Sigmoid colon (tissue), 7 donors: ENCODE measurements around the gene SELENOI. TPM values are rescaled to one million over a fixed set of nuclear protein-coding genes. Genes with fewer than 3 reads are reported as not detected.

Source experiments
- DNase-seq: peaks from one replicate; pipeline ENCODE4 v3.0.0-alpha.2; 2019
- H3K27ac ChIP-seq, 4 donors: fragments of 200-600 bp; sonication (generic); one replicate each; pipeline ENCODE4 v1.5.1; 2016 to 2019; ENCODE audit warnings: mild to moderate bottlenecking in 1 of 4
- H3K27me3 ChIP-seq, 3 donors: fragments of 200-600 bp; sonication (generic); one replicate each; pipeline ENCODE4 v1.5.1; 2019; ENCODE audit warnings: mild to moderate bottlenecking in 1 of 3
- H3K36me3 ChIP-seq, 4 donors: fragments of 200-600 bp; sonication (generic); one replicate each; pipeline ENCODE4 v1.5.1; 2016 to 2019
- H3K4me1 ChIP-seq, 4 donors: fragments of 200-600 bp; sonication (generic); one replicate each; pipeline ENCODE4 v1.5.1; 2017 to 2019
- H3K4me3 ChIP-seq, 4 donors: fragments of 200-600 bp; sonication (generic); one replicate each; pipeline ENCODE4 v1.5.1; 2017 to 2019; ENCODE audit warnings: mild to moderate bottlenecking in 2 of 4, moderate library complexity in 1 of 4
- H3K9me3 ChIP-seq, 4 donors: fragments of 200-600 bp in 3 of 4; sonication (generic) in 3 of 4; one replicate each; pipeline versions ENCODE4 v1.5.1 to v1.6.1; 2013 to 2019
- CTCF ChIP-seq, 4 experiments: fragments of 450-650 bp in 3 of 4; fragments of 200-600 bp in 1 of 4; IDR thresholded peaks; one replicate each; pipeline ENCODE4 v1.5.1; 2016 to 2019; ENCODE audit warnings: antibody characterized with exemption in 4 of 4, mild to moderate bottlenecking in 3 of 4, moderate library complexity in 2 of 4
- EP300 ChIP-seq, 4 donors: sonication (generic); formaldehyde crosslinking; IDR thresholded peaks; one replicate each; pipeline ENCODE4 v1.6.1; 2017; ENCODE audit warnings: antibody characterized with exemption in 4 of 4
- POLR2A ChIP-seq, 2 donors: fragments of 450-650 bp; IDR thresholded peaks; one replicate each; pipeline ENCODE4 v1.6.1; 2016; ENCODE audit warnings: antibody characterized with exemption in 2 of 2, mild to moderate bottlenecking in 2 of 2, moderate library complexity in 2 of 2
- POLR2AphosphoS5 ChIP-seq, 4 donors: sonication (generic); formaldehyde crosslinking; IDR thresholded peaks; one replicate each; pipeline ENCODE4 v1.6.1; 2017; ENCODE audit warnings: antibody characterized with exemption in 4 of 4
- whole genome bisulfite sequencing, 2 donors: extraction: QIAGEN DNeasy Blood & Tissue Kit; methylation state at CpG; one replicate each; pipeline ENCODE4 v1.1.7; 2013; 5-methylcytosine and 5-hydroxymethylcytosine counted together
- intact Hi-C: fragments of 100-400 bp; cut with DNase I; formaldehyde crosslinking; loops from one replicate; pipeline ENCODE4 v1.15.1; 2023
- polyA plus RNA-seq, 3 donors: library from polyadenylated mRNA; stranded (reverse); fragments of 200-250 nt; gene quantifications; one replicate each; pipeline ENCODE4 v1.2.3, GENCODE V29; 2013
- total RNA-seq, 4 donors: library from RNA; depleted of rRNA; stranded (reverse); fragments of >200 nt; gene quantifications; one replicate each; pipeline ENCODE4 v1.1.0, GENCODE V29; 2016
- donor health status: healthy with polysubstance abuse.
- donor health status: Bipolar disorder and iron deficiency.
- donor health status: healthy.

SELENOI gene
- total and polyA plus RNA-seq, 7 donors = 1.2 to 11.0 (median 8.9) TPM

- Histone ChIP-seq H3K27me3 (no peaks in the 10 kb centered on the region), H3K4me1 (peaks cover 0 to 11% (median 8%) of the 10 kb centered on the region in 4 donors), H3K36me3 (no peaks in the 10 kb centered on the region), H3K27ac (no peak overlapping the region), H3K4me3 (no peak overlapping the region), H3K9me3 (no peaks in the 10 kb centered on the region)
- WGBS, 2 donors = 81 to 85% methylated on average over 9 of the region's 9 CpGs
- intact Hi-C loops = no loop called here
- TF ChIP-seq POLR2A (IDR thresholded peaks at IDR 0.05) (no peak), CTCF (IDR thresholded peaks at IDR 0.05) (no peak), EP300 (IDR thresholded peaks at IDR 0.05) (no peak), POLR2AphosphoS5 (IDR thresholded peaks at IDR 0.05) (no peak)
- no peak for DNase-seq
Measured at GRCh38 chr2:26355038-26355995, 9.4 kb downstream of the SELENOI start.

DNA sequence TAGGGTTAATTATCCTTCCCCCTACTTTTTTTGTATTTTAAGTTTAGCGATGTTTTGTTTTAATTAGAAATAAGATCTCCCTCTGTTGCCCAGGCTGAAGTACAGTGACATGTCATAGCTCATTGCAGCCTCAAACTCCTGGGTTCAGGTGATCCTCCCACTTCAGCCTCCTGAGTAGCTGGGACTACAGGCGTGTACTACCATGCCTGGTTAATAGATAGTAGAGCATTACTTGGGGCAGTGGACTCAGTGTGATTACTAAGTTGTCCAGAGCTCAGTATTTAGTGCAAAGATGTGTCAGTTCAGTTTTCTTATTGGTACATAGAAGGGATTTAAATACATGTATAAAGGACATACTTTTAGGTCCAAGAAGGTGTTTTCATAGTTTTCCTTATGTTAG lies 10.2 kb downstream of the SELENOI start:
- no peak for DNase-seq
- H3K4me1 ChIP-seq = peaks cover 0 to 11% (median 8%) of the 10 kb centered on the region in 4 donors
- TF ChIP-seq EP300 (IDR thresholded peaks at IDR 0.05) = no peak
- no peak for TF ChIP-seq POLR2AphosphoS5 (IDR thresholded peaks at IDR 0.05)
- no peak for TF ChIP-seq CTCF (IDR thresholded peaks at IDR 0.05)
- TF ChIP-seq POLR2A (IDR thresholded peaks at IDR 0.05) = no peak
- H3K4me3 ChIP-seq = no peak overlapping the region
- 93 to 95% methylated on average over 2 of the region's 2 CpGs for WGBS, 2 donors
- H3K36me3 ChIP-seq = no peaks in the 10 kb centered on the region
- no peaks in the 10 kb centered on the region for H3K9me3 ChIP-seq
- H3K27ac ChIP-seq = no peak overlapping the region
- intact Hi-C loops = no loop called here
- H3K27me3 ChIP-seq = no peaks in the 10 kb centered on the region

DNA sequence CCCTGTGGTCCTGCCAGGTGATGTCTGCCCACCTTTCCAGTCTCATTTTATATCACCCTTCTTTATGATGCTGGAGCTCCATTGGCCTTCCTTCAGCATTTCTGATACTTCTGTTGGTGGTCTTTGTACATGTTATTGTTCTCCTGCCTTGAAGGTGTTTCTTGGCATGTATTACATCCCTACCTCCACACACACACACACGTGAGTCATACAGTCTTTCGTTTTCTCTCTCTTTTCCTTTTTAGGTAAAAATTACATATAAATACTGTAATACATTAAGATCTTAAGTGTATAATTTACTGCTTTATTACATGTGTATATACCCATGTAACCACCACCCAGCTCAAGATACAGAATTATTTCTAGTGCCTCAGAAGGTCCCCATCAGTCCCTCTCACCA lies 10.8 kb downstream of the SELENOI start:
- no peak overlapping the region for H3K4me3 ChIP-seq
- TF ChIP-seq EP300 (IDR thresholded peaks at IDR 0.05) = no peak
- no peak for TF ChIP-seq POLR2AphosphoS5 (IDR thresholded peaks at IDR 0.05)
- TF ChIP-seq POLR2A (IDR thresholded peaks at IDR 0.05) = no peak
- no peak for TF ChIP-seq CTCF (IDR thresholded peaks at IDR 0.05)
- DNase-seq = no peak
- WGBS, 2 donors = 83 to 85% methylated on average over 2 of the region's 2 CpGs
- H3K4me1 ChIP-seq = peaks cover 0 to 11% (median 8%) of the 10 kb centered on the region in 4 donors
- H3K27me3 ChIP-seq = no peaks in the 10 kb centered on the region
- no peaks in the 10 kb centered on the region for H3K36me3 ChIP-seq
- H3K27ac ChIP-seq = no peak overlapping the region
- intact Hi-C loops = no loop called here
- H3K9me3 ChIP-seq = no peaks in the 10 kb centered on the region

GRCh38 chr2:26359886-26360473 lies 14.0 kb downstream of the SELENOI start:
- Histone ChIP-seq H3K36me3 (no peaks in the 10 kb centered on the region), H3K9me3 (no peaks in the 10 kb centered on the region), H3K4me3 (no peak overlapping the region), H3K4me1 (peaks cover 0 to 10% (median 8%) of the 10 kb centered on the region in 4 donors), H3K27ac (no peak overlapping the region), H3K27me3 (no peaks in the 10 kb centered on the region)
- intact Hi-C loops = no loop called here
- 95% methylated on average over 4 of the region's 4 CpGs for WGBS, 2 donors
- TF ChIP-seq POLR2A (IDR thresholded peaks at IDR 0.05) (no peak), EP300 (IDR thresholded peaks at IDR 0.05) (no peak), CTCF (IDR thresholded peaks at IDR 0.05) (no peak), POLR2AphosphoS5 (IDR thresholded peaks at IDR 0.05) (no peak)
- DNase-seq = no peak
